Glomerular endothelial cell (primary cell): ENCODE results near the gene HBD. TPM values are rescaled to one million over a fixed set of nuclear protein-coding genes. Genes with fewer than 3 reads are reported as not detected.

Experiments used
- DNase-seq: peaks from one replicate; pipeline ENCODE4 v3.0.0-alpha.2; 2011; ENCODE audit warnings: low read depth, low spot score; ENCODE audit errors: extremely low read depth
- total RNA-seq: library from RNA; depleted of rRNA; stranded (reverse); fragments of >200 nt; gene quantifications from 2 replicates; pipeline ENCODE4 v1.2.3, GENCODE V29; 2015

Gene HBD
- total RNA-seq, 1 donor from 2014 or later = not detected

DNA sequence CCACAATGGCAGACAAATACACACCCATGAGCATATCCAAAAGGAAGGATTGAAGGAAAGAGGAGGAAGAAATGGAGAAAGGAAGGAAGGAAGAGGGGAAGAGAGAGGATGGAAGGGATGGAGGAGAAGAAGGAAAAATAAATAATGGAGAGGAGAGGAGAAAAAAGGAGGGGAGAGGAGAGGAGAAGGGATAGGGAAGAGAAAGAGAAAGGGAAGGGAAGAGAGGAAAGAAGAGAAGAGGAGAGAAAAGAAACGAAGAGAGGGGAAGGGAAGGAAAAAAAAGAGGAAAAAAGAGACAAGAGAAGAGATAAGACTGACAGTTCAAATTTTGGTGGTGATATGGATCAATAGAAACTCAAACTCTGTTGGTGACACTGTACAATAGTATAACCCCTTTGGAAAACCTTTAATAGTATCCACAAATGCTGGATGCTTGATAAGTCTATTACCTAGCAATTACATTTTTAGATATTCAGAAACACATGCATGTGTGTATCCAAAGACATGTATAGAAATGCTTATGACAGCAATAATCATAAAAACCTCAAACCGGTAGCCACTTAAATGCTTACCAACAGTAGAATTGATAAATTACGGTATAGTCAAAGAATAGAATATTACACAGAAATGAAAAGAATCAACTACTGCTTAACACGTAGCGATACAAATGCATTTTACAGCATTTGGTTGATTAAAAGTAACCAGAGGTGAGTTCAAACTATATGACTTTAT, 1.2 kb upstream of the HBD start:
- DNase-seq = no peak

- DNase-seq = no peak
These were observed 976 bp downstream of the HBD start for GRCh38 chr11:5233307-5233706.

GRCh38 chr11:5232821-5233220, 1.5 kb downstream of the HBD start:
- no peak for DNase-seq

DNA sequence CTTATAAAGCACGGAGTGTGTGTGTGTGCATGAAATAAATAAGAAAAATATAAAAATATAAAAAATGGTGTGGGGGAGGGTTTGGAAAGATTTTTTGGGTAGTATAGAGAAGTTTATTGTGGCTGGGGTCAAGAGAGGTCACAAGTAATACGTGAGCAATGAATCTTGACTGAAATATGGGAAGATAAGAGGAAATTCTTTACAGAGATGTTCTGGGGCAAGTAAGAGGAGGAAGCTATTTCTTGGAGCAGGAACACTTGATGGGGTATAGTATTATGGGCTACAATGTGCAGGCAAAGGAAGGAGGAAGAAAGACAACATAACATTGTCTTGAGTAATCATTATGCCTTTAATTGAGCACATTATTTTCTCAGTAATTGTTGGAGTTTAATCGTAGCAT, 2.1 kb downstream of the HBD start:
- DNase-seq = no peak

- no peak for DNase-seq
These were observed 3.2 kb downstream of the HBD start for GRCh38 chr11:5231111-5231510.

DNA sequence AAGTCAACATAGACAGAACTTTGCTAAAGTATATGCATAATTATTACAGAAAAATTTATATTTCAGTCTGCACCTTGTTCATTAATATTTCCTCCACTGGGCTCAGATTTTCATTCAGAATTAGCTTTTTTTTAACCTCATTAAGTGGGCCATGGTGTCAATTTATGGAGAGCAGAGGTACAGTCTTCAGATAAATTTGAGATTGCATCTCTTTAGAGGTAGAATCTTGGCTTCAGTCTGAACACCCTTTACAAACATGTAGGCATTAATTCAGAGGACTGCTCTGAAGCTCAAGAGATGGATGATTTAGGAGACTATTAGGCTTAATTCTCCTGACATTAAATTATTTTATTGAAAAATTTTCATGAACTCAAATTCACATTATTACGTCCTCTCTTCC, 4.0 kb downstream of the HBD start:
- DNase-seq = no peak

DNA sequence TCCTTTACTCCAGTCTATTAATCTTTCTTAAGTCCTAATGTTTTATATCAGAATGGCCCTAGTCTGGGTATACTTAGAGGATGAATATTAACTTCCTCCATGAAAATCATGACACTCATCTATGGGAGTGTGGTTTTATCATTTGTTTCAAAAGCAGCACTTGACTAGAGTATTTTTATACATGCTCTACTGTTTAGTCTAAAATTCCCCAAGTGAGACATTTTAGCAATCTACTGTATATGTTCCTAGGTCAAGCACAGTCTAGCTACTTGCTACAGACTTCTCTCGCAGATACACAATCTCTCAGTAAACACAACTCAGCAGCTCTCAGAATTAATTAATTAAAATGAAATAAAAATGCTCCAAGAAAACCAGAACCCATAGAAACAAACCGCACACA, 4.5 kb downstream of the HBD start:
- DNase-seq = no peak

- DNase-seq = no peak
These were observed 4.9 kb downstream of the HBD start for GRCh38 chr11:5229356-5229755.

- DNase-seq = no peak
These were observed 6.2 kb downstream of the HBD start for GRCh38 chr11:5228124-5228523.

- DNase-seq = no peak
These were observed 6.6 kb downstream of the HBD start for GRCh38 chr11:5227681-5228080.

- no peak for DNase-seq
These were observed 7.5 kb downstream of the HBD start, which contains the start of gene HBB for GRCh38 chr11:5226732-5227310. HBB (minus strand) TSS chr11:5227071; CDS start chr11:5227021, 50 bp downstream.

- DNase-seq = no peak
These were observed 8.8 kb downstream of the HBD start for GRCh38 chr11:5225480-5225871.

DNA sequence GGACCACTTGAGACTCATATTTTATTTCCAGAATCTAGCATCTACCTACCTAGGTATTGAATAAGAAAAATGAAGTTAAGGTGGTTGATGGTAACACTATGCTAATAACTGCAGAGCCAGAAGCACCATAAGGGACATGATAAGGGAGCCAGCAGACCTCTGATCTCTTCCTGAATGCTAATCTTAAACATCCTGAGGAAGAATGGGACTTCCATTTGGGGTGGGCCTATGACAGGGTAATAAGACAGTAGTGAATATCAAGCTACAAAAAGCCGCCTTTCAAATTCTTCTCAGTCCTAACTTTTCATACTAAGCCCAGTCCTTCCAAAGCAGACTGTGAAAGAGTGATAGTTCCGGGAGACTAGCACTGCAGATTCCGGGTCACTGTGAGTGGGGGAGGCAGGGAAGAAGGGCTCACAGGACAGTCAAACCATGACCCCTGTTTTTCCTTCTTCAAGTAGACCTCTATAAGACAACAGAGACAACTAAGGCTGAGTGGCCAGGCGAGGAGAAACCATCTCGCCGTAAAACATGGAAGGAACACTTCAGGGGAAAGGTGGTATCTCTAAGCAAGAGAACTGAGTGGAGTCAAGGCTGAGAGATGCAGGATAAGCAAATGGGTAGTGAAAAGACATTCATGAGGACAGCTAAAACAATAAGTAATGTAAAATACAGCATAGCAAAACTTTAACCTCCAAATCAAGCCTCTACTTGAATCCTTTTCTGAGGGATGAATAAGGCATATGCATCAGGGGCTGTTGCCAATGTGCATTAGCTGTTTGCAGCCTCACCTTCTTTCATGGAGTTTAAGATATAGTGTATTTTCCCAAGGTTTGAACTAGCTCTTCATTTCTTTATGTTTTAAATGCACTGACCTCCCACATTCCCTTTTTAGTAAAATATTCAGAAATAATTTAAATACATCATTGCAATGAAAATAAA, 9.5 kb downstream of the HBD start:
- no peak for DNase-seq

- no peak for DNase-seq
These were observed 10.6 kb downstream of the HBD start for GRCh38 chr11:5223686-5224085.

GRCh38 chr11:5223146-5223545, 11.1 kb downstream of the HBD start:
- DNase-seq = no peak

GRCh38 chr11:5210376-5210885, 23.9 kb downstream of the HBD start:
- no peak for DNase-seq

DNA sequence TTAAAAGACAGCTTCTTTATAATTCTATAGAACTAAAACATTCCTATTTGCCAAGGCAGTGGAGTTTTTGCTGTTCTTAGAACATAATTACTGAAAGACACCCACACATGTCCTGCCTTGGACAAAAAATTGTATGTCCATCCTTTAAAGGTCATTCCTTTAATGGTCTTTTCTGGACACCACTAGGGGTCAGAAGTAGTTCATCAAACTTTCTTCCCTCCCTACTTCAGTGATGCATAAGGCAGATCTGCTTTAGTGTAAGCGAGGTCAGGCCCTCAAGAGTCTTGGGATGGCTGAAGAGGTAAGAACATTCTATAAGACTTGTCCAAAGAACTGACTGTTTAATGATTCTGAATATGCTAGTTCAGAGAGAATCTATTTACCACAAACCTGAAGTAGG, 29.5 kb downstream of the HBD start:
- DNase-seq = peak; percentile 27

DNA sequence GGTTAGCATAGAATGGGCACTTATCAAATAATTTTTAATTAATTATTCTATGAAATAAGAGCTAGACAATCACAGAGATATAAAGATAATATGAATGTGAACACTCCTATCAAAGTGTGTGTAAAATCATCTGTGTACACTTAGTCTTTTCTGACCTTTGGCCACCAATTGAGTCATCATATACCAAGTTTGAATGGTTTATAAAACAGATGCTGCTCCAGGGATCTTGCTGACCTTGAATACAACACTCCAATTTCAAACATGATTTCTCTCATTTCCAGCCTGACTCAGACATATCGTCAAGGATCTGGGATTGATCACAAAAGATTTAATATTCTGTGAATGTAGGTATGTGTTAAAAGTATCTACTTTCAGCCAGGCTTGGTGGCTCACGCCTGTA, 30.9 kb downstream of the HBD start:
- no peak for DNase-seq

- DNase-seq = no peak
These were observed 33.7 kb downstream of the HBD start, which contains the start of gene OR51V1 for GRCh38 chr11:5200582-5200981. OR51V1 (minus strand) TSS chr11:5200682; CDS start chr11:5200682, 0 bp downstream.

GRCh38 chr11:5198285-5198684, 36.0 kb downstream of the HBD start:
- DNase-seq = no peak

DNA sequence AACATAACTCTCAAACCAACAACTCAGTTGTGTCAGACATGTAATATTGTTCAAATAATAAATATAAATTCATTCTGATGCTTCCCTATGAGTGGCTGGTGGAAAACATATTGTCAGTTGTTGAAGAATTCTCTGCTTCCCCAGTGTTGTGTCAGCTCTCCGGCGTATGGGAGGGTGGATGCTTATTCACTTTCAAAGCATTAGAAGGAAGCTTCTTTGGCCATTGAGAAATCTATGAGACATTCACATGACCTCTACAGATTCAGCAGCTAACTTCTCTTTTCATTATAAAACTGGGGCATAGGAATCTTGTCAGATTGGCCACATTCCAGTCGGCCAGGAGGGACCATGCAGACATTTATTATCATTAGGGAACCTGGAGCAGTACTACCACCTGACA, 36.7 kb downstream of the HBD start:
- no peak for DNase-seq
